ENCODE measurements around the gene LIN7B.
"Not testable (repeated sequence)": the region's sequence is repeated elsewhere in the genome, so short reads cannot be mapped to it uniquely, and the experiment has no call there.

The LIN7B gene

DNA sequence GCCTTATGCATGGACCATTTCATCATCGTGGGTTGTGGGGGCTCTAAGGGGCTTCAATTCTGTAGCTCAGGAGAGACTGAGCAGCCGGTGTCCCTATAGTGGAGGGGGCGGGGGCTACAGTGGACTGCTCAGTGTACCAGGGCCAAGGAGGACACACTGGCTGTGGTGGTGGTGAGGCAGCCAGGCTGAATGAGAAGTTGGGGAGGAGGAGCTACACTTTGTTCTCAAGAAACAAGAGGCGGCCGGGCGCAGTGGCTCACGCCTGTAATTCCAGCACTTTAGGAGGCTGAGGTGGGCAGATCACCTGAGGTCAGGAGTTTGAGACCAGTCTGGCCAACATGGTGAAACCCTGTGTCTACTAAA is 32.2 kb downstream of the LIN7B start:
- DNase-seq, result not testable (repeated sequence)

DNA sequence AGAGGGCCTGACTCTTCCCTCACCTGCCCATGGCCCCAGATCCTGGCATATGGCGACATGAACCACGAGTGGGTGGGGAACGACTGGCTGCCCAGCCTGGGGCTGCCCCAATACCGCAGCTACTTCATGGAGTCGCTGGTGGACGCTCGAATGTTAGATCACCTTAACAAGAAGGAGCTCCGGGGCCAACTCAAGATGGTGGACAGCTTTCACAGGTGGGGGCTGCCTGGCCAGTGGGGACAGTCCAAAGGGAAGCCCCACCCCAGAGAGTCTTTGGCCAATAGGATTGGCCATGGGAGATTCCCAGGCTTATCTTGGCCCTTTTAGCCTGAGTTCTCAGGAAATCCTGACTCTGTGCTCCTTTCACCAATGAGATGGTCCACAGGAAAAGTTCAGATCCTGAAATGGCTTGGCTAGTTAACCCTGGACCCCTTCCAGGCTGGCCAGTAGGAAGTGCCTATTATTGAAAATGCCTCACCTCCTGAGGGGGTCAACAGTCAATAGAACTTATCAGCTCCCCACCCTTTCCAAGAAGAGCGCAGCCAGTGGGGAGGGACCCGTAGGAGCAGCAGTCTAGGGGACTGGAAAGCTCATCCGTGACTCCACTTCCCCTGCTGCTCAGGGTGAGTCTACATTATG is 34.0 kb downstream of the LIN7B start:
- DNase-seq, result no peak

DNA sequence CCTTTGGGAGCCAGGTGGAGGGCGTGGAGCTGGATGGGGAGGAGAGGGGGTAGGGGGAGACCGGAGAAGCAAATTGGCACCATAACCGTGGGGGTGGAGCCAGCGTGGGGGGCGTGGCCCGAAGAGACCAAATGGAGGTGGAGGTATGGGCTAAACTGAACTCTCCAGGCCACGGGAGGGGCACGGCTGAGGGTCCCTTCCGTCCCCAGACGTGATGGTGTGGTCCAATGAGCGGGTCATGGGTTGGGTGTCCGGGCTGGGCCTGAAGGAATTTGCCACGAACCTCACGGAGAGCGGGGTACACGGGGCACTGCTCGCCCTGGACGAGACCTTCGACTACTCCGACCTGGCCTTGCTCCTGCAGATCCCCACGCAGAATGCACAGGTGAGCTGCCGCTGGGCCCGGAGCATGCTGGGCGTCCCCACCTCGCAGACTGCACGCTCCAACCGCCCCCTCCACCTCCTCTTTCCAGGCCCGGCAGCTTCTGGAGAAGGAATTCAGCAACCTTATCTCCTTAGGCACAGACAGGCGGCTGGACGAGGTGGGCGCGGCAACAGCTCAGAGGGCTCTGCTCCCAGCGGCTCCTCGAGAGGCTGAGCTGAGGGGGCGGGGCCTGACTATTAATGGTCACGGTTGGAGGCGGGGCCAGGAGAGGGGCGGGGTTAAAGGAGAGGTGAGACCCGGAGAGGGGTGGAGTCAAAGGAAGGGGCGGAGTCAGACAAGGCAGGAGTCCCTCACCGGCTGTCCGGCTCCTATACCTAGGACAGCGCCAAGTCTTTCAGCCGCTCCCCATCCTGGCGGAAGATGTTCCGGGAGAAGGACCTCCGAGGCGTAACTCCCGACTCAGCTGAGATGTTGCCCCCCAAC is 34.8 kb downstream of the LIN7B start:
- DNase-seq, result peak; percentile 73

DNA sequence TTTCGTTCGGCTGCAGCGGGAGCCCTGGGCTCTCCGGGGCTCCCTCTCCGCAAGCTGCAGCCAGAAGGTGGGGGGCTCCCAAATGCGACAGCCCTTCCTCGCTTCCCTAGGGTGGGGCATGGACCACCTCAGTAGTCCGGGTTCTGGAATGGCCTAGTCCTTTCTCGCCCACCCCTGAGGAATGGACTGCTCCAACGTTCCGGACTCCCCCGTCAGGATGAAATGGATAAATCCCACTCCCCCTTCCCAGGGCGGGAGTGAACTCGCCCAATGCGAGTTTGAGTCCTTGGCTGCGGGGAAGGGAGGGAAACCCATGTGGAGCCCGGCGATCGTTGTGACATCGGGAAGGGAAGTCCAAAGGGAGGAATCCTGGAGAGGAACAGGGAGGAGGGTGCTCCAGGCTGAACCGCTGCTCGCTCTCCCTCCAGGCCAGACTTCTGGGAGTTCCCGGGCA is 35.5 kb downstream of the LIN7B start:
- DNase-seq, result no peak

DNA sequence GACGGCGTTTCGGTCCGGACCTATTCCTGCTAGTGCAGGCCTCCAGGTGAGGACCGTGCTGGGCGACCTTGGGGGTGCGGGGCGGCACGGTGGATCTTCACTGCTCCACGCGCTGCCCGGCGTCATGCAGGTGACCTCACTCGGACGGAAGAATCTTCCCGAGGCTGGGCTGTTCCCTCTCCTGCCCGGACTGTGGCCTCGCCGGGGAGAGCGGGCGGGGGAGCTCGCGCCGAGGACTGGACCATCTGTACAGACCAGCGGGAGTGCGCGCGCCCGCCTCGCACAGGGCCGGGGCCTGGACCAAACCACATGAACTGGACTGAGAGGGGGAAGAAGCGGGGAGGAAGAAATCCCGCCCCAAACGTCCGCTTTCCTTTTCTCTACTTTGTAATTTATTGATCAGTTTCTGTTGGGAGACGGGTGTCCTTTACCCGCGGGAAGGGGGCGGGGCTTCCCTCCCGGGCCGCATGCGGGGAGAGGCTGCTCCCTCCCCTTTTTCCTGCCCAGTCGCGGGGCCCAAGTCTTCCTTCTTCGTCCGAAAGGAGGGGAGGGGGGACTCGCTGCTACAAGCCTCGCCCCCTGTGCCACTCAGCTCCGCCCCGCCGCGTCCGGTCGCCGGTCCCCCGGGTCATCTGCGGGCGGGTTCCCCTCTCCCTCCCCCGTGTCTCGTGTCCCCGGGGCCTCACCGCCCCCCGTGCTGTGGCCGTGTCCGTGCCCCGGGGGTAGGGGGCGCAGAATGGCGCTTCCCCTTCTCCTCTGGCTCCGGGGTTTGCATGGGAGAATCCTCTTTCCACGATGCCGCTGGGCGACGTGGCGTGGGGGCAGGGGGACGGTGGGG is 36.2 kb downstream of the LIN7B start:
- DNase-seq, result peak; percentile 30

DNA sequence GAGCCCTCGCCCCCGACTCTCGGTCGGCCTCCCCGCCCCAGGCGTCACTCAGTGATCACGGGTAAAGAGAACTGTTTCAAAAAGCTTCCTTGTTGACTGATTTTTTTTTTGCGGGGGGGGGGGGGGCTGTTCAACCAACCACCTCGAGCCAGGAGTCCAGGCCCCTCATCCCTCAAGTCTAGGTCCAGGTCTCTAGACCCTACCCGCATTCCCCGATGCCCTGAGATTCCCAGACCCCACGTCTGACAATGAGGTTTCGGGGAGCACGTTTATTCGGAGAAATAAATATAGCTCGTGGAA is 36.7 kb downstream of the LIN7B start:
- no peak for DNase-seq

DNA sequence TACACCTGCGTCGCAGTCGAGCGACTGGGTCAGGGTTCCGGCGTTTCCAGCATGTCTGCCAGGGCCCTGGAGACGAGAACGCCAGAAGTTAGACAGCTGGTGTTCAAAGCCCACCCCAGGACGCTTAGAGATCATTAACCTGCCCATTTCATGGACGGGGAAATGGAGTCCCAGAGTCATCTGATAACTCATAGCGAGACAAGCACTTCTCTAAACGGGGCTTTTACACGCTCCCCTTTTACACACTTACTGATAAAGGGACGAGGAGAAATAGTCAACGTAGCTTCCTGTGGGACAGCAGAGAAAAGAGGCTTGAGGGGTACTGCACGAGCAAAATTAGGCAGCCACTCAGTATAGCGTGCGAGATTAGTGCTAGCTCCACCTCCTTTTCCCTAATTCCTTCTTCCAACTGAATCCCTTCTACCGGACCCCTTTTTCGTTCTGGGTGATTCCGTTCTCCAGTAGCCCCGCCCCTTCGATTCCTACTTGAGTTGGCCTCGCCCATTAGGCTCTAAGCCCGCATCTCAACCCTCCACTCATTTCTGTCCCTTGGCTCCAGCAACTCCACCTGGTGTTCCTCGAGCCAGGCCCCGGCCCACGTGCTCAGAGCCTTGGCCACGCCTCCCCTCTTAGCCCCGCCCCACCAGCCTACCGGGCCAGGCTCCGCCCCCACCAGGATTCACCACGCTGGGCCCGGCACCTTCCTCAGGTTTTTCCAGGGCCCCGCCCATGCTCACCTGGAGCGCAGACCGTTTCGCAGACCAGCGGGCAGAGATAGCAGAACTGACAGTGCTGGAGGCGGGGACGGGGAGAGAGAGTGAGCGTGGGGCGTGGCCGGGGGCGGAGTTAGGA is 37.3 kb downstream of the LIN7B start:
- DNase-seq, result peak; percentile 38

DNA sequence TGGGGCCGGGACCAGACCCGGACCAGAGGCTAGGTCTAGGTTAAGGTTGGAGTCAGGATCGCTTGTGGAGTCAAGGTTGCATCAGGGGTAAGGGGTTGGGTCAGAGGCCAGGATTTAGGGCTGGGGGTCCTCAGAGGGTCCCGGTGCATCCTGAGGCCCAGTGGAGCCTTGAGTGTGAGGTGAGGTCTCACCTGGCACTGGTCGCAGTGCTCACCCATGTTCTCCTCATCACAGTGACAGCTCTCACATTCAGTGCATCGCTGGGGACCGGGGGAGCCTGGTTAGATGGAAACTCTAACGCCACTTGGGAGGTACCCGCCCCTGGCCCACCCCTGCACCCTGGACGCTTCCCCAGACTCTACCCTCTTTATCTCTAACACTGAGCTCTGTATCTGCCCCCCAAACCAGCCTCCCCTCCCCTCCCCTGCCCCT is 38.0 kb downstream of the LIN7B start:
- DNase-seq, result no peak

DNA sequence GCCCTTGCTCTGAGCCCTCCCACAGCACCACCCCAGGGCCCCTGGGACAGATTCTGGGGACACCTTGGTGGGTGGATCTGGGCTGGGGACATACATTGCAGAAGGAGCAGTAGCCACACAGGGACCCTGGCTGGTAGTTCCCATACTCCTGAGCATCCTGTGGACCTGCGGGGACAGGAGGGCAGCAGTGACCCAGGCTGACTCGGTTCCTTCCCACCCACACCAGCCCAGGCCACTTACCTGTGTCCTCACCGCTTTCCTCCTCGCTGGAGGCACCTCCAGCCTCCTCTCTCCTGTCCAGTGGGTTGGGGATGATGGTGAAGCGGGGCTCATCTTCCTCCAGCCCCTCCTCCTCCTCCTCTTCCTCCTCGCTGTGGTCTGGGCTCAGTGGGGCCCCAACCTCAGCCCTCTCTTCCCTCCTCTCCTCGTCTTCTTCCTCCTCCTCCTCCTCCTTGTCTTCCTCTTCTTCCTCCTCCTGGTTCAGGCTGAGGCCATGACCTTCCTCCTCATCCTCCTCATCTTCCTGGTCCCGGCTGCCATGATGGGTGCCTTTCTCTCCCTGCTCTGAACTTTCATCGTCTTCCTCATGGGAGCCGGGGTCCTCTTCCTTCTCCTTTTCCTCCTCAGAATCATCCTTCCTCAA is 39.1 kb downstream of the LIN7B start:
- DNase-seq, result no peak

DNA sequence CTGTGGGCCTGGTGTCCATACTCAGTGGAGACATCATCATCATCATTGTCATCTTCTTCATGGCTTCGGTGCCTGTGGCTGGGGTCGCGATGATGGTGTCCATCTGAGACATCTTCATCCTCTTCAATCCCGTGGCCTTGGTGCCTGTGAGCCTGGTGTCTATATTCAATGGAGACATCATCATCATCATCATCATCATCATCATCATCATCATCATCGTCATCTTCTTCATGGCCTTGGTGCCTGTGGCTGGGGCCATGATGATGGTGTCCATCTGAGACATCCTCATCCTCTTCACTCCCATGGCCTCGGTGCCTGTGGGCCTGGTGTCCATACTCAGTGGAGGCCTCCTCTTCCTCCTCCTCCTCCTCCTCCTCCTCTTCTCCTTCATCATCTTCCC is 40.1 kb downstream of the LIN7B start:
- no peak for DNase-seq

DNA sequence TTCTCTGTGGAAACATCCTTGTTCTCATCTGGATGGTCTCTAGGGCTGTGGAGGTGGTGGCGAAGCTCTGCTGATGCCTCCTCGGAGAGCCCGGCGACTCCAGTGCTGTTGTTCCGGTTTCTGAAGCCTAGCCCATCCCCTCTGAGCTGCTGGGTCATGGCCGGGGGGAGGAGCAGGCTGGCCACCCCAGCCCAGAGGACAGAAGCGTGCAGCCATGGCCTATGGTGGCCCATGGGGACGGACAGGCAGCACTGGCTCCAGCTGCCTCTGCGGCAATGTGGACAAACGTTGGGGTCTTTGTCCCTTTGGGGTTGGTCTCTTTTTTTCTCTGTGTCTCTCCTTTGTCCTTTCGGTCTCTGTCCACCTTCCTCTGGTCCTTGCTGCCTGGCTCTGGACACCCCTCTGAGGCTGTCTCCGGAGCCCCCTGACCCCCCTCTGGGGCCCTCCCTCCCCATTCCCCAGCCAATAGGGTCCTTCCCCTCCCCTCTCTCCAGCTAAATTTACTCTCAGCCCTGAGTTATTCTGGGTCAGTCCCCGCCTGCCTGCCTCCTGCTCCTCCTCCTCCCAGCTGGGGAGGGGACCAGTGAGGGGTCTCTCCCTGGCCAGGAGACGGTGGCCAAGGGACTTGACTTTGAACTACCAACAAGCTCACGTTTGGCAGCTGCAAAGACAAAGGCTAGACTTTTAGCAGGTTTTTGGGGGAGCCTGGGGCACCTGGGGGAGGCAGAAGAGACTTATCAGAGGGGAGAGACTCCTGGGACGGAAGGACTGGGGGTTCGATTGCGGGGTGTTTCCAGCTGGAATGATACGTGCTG is 41.0 kb downstream of the LIN7B start, which contains the start of gene HRC:
TSS of gene HRC (minus strand) at position 392 of the 815 bp plus-strand sequence. CDS start at position 233, 159 bp downstream.
- DNase-seq, result no peak

DNA sequence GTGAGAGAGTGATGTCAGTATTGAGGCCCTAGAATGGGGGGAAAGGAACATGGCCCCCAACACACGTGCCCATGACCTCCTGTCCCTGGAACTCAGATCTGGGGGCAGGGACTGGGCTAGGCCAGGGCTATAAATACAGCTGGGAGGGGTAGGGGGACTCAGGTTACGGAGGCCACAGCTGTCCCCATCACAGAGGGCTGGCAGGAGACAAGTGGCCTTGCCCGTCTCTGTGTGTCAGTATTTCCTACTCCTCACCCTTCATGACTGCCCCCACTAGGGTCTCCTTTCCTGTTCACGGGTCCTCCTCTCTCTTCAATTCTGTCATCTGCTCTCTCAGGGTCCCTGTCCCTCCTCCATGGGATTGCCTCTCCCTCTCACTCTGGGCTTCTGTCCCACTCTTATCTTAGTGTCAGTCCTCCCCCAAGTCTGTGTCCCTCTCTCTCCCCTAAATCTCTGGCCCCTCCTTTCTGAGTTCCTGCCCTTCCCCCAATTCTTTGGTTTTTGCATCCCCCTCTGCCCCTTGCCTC is 41.7 kb downstream of the LIN7B start:
- no peak for DNase-seq

DNA sequence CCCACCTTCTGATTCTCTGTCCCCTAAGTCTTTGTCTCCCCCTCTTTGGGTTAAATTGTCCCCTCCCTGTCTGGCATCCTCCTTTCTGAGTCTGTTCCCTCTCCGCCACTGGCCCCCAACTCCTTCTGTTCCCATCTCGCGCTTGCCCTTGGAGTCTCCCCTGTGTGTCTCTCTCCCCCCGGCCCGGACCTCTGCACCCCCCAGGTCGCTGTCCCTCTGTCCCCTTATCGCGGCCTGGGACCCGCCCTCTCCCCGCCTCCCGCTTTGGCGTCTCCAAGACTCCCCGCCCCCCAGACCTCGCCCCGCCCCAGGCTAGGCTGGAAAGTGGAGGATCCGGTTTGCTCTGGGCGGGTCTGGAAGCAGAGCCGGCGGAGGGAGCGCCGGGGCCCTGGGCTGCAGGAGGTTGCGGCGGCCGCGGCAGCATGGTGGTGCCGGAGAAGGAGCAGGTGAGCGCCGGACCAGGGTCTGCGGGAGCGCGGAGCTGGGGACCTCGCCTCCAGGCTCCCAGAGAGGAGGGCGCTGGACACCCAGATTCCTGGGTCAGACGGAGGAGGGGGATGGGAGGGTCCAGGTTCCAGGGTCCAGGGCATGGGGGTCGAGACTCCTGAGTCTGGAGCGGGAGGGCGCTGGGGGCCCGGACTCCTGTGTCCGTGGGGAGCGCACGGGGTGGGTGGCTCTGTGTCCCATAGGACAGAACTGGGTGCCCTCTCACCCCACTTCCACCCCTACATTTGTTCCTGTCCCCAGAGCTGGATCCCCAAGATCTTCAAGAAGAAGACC is 43.5 kb downstream of the LIN7B start, which contains the start of gene TRPM4:
TSS of gene TRPM4 (plus strand) at position 348 of the 780 bp plus-strand sequence. CDS start at position 423, 75 bp downstream.
- DNase-seq, result no peak

DNA sequence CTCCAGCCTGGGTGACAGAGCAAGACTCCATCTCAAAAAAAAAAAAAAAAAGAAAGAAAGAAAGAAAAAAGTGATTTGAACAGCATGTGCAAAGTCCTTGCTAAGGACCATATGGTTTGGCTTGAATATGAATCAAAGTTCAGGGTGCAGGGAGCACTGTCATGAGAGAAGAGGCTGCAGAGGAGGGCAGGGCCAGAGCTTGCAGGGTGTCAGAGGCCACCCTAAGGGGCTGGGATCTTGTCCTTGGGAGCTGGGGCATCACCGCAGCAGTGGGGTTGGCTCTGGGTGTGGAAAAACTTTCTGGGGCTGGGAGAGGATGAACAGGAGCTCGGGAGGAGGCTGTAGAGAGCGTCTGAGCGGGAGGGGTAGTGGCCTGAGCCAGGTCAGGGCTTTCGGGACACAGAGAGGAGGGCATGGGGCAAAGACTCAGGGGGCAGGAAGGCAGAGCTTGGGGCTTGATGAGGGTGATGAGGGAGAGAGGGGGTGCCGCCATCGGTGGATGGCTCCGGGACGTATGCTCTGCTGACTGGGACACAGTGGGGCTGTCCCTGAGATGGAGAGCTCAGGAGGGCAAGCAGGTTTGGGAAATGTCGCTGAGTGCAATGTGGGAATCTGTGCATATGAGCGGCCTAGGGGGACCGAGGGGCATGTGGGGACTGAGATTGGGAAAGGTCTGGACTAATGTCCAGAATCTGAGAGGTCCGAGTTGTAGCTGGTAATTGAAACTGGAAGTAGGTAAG is 46.5 kb downstream of the LIN7B start:
- no peak for DNase-seq

DNA sequence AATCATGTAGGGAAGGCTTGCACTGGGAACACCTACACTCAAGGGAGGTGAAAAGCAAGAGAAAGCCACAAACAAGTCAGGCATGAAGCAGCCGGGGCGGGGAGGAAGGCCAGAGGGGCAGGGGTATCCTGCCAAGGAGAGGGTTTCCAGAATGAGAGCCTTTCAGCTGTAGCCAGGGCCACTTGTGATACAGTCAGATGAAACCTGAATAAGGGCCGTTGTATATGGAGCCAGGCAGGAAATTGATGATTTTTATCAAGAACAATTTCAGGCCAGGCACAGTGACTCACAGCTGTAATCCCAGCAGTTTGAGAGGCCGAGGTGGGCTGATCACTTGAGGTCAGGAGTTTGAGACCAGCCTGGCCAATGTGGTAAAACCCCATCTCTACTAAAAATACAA is 47.8 kb downstream of the LIN7B start:
- no peak for DNase-seq

DNA sequence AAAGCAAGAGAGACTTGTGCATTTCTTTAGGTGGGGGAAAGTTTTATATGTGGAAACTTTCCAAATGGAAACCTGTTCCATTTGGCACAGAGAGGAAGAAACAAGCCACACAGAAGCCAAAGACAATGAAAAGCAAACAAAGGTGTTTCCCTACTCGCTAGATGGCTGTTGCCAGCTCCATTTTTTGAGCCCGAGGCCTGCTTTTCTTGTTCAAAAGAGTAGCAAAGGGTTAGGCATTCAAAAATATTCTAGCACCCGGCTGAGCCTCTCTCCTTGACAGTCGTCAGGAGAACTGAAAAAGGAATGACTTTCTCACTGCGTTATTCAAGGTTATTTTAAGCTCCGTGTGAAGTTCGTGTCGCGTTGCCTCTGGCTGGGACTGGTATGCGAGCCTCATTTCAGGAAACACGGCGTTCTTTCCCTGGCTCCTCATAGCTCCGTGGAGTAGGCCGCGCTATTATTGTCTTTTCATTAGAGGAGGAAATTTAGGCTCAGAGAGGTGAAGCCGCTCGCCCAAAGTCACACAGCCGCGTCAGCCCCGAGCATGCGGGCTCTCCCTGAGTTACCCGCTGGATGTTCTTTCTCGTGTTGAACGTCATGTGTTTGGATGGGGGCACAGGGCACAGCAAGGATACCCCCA is 51.1 kb downstream of the LIN7B start:
- DNase-seq, result no peak

DNA sequence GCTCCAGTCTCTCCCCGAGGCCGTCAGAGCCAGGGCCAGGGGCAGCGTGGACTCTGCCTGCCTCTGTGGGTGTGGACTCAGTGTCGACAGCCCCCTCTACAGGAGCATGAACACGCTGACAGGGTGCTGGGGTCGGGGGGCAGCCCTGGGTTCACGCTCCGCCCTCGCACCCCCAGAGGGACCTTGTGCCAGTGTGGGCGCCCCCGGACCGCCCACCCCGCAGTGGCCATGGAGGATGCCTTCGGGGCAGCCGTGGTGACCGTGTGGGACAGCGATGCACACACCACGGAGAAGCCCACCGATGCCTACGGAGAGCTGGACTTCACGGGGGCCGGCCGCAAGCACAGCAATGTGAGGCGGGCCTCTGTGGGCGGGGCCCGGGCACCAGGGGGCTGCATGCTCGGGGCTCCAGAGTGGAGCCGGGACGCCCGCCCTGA is 51.7 kb downstream of the LIN7B start:
- DNase-seq, result no peak

DNA sequence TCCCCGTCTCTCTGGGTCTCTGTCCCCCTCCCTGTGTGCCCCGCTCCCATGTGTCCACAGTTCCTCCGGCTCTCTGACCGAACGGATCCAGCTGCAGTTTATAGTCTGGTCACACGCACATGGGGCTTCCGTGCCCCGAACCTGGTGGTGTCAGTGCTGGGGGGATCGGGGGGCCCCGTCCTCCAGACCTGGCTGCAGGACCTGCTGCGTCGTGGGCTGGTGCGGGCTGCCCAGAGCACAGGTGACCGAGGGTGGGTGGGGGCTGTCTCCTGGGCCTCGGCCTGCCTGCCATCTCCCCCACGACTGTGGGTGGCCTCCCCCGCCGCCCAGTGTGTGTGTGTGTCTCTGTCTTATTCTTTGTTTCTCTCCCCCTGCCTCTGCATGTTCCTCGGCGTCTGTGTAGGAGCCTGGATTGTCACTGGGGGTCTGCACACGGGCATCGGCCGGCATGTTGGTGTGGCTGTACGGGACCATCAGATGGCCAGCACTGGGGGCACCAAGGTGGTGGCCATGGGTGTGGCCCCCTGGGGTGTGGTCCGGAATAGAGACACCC is 53.8 kb downstream of the LIN7B start:
- DNase-seq, result no peak
